Measurements from ENCODE around the gene HAL. TPM values are rescaled to one million over a fixed set of nuclear protein-coding genes. Genes with fewer than 3 reads are reported as not detected.
A peak's percentile ranks its signal among the peaks of the same experiment; 100 is the strongest.

HAL gene
- polyA plus RNA-seq, 3 donors, result 0.13 to 1.2 (median 1.2) TPM

DNA sequence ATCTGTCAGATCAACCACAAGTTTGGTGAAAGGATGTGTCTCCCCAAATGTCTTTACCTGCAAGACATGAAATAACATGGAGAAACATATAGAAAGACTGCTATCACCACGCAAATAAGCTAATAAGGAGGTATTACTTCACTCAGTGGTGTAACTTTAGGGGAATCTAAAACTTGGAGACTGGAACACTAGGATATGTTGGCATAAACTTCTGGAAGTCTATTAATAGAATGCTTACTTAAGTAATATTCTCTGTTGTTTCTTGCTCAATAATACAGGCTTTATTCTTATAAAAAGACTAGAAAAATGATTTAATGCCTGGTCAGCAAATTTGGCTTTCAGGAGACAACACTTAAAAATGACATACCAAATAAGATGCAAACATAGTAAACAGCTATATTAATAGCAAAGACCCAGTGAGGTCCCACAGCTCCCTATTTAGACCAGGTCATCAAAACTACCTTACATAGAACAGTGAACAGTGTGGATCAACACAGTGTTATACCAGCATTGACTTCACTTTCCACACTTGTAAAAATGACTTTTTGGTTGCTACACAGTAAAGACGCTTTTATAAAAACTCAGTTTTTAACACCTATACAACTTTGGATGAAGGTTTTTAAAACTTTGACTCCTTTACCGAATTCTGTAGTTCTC lies 18.9 kb upstream of the HAL start:
- no peak for DNase-seq

DNA sequence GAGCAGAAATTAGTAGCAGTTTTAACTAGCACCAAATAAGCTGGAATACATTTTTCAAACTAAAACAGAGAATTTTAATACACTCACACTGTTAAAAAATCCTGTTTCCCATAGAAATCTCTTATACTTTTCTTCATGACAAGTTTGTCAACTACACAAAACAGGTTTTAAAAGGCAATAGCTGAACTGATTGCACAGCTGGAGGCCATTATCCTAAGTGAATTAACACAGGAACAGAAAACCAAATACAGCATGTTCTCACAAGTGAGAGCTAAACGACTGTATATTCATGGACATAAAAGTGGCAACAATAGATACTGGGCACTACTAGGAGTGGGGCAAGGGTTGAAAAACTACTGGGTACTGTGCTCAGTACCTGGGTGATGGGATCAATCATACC lies 11.6 kb upstream of the HAL start:
- no peak for DNase-seq

DNA sequence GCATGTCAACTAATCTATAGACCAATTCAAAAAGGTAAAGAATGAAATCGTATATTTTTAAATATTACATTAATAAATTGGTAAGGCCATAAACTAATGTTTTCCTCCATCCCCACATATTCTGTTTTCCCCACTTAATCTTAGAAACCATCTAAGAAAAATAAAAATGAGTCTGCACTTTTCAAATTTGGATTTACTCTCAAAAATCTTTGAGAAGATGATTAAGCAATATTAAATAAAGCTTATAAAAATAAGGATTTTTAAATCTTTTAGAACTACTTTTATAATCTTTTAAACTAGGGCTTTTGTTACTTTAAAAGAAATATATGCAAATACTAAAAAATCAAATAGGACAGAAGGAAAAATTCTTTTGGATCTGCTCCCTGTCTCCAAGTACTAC lies 10.6 kb upstream of the HAL start:
- no peak for DNase-seq

DNA sequence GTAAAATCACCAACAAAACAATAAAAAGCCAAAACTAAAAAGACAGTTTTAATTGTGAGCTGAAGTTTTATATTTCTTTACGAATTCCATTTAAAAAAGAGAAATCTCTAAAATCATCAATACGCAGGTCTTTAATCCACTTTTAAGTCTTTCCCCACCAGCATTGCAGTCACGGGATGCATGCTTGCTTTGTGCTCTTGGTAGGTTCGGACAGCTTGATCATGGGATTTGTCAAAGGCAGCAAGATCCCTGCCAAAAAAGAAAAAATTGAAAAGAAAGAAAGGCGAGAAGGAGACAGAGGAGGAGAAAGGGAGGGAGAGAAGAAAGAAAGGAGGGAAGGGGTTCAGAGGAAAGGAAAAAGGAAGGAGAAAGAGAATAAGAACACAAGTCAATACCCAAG lies 4.7 kb upstream of the HAL start:
- DNase-seq, result no peak

DNA sequence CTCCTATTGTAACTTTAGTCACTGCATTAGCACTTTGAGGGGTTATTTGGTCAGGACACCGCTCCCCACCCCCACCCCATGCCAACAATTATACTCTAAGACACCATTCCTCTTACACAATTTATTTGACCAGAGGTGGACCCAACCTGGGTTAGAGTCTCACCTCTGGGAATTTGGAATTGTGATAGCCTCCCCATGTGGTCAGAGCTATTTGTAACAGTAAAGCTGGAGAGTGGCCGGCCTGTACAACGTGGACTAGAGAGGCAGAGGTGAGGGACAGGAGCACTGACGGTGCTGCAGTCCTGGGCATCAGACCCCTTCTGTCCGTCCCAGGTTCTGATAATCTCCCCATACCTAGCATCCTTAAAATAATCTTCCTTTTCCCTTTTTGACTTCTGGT lies 3.3 kb upstream of the HAL start:
- no peak for DNase-seq

DNA sequence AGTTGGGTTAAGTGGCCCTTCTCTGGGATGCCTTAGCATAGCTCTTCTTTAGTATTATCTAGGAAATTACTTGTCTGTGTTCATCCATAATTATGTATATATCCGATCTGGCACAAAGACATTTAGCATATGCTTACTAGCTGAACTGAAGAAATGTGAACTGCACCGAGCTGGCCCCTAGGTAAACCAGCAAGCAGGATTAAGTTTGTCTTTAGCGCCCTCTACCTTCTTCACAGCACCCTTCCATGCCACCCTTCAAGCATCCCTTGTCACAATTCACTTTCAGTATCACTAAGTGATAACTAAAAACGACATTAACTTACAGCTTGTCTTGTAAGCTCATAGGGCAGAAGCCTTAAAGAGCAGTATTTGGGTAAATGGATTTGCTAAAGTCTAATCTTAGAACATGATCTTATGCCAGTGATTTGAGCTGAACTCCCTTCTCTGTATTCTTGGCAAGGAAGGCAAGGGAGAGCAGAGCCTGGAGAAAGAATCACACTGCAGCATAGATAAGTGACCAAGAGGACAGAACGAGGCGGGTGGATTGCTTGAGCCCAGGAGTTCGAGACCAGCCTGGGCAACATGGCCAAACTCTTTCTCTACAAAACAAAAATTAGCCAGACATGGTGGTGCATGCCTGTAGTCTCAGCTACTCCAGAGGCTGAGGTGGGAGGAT lies 2.6 kb upstream of the HAL start:
- peak; percentile 57 for DNase-seq

DNA sequence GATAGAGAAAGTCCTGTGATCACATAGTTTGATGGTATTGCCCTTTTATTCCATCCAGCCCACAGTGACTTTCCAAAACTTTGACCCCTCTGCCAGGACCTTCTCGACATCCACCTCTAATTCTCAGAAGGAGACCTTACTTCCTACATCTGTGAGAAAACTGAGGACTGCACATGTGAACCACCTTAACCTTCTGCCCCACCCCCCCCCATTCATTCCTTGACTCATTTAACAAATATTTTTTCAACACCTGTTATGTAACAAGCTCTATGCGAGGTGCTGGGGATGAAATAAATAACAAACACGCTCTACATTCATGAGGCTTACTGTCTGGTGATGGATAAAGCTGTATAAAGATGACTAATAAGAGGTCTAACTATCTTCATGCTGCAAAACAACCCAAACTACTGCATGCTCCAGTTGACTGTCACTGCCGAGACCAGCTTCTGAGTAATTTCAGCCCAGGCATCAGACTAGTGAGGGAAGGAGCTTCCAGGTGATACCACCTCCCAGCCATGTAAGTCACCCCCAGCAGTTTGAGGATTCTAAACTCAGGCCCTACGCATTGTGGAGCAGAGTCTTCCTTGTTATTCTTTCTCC lies 1.9 kb upstream of the HAL start:
- no peak for DNase-seq

DNA sequence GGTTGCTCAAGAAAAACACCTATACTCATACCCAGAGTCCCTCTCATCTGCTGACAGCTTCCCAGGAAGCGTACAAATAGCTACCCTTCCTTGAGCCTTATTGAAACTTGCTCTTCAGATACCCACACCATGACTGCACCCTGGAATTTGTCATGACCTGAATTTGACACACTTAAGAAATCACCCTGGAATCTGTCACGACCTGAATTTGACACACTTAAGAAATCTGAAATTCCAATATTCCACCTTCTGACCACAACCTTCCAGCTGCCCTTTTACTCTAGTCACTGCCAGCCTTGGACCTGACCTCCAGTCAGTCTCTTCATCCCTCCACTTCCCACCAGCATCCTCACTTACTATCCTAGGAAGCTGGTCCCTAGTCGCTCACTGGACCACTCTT lies 1.1 kb upstream of the HAL start:
- no peak for DNase-seq

DNA sequence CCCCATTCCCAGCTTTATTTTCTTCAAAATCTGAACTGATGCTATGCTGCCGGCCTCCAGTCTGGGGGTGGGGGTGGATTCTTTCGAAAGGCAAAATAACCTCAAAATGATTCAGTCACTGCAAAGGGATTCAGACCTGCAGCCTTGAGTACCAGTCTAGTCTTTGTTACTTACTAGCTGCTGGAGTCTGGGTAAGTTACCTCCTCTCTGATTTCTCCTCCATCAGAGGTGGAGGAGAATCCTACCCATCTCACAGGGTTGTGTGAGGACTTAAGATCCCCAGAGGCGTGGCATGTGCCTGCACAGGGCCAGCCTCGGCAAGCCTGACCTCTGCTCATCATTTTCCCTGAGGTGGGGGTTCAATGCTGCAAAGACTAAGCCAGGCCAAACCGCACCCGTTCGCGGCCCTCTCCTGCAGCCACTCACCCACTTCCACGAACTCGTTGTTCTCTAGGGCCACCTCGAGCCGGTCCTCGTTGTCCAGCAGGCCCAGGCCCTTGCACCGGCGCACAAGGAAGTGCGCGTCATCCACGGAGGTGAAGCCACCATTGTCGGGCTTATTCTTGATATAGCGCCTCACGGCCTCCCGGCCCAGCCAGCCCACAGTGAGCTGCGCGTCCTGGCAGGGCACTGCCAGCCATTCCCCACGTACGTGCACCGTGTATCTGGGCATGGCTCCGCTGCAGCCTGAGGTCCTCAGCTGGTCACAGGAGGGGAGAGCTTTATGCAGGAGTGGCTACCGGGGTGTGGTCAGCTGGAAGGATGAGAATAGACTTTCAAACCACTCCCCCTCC lies 709 bp downstream of the HAL start:
- no peak for DNase-seq

DNA sequence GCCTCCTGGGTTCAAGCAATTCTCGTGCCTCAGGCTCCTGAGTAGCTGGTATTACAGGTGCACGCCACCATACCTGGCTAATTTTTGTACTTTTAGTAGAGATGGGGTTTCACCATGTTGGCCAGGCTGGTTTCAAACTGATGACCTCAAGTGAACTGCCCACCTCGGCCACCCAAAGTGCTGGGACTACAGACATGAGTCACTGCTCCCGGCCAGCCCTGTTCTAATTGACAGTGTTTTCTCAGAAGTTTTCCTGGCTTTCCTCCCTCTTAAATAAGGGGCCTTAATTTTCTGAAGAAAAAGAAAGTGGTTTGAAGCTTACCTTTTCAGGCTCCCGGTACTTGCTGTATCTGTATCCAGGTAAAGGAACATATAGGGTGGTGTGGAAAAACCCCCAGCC lies 1.7 kb downstream of the HAL start:
- DNase-seq, result no peak

DNA sequence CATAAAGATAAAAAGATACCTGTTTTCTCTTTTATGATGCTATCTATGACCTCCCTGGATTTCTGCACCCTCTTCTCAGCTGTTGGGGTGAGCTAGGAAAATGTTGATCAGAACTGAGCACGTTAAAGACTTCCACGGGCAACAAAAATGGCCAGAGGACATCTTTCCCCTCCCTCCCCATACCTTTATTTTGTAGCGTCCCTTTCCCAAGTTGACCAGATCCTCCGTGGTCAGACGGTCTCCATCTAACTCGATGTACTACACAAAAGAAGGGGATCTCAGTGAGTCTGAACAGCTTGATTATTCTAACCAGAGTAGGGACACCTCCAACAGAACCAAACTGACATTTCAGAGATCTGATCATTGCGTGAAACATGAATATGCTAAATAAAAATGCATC lies 2.2 kb downstream of the HAL start:
- DNase-seq, result no peak

DNA sequence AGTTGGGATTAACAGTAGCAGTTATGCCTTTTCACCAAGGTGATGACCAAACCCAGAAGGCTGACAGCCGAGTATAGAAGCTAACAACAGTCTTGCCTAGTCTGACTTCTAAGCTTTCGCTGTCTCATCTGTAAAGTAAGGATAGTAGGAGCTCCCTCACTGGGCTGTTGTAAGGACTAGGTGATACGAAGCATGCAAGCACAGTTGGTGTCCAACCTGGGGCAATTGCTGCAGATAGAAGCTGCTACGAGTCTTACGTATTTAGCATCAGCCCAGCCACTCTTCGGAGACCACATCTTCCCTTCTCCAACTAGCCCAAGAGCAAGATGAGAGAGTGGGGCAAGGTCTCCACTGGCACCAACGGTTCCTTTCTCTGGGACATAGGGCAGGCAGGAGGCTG lies 6.0 kb downstream of the HAL start:
- DNase-seq, result no peak

DNA sequence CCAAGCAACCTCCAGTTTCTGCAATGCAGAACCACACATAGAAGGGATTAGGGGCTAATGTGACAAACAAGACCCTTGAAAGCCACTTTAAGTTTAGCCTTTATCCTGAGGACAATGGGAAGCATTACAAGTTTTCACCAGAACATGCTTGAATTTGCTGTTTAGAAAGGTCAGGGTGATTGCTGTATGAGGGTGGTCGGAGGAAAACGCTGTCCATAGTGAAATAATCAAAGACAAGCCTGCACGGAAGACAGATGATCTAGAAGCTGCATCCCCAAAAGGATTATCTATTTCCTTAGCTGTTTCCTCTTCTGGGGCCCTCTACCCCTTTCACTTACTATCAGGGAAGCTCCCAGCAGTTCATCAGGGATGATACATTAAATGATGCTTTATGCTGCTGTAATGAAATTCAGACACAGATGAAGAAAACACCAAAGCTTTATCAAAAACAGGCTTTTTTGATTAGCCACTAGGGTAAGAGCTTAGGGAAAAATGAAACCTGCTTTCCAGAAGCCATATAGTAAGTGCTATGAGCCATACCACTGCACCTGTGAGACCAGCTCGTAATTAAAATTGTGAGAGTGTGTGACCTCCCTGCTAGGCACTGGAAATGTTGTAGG lies 6.5 kb downstream of the HAL start:
- no peak for DNase-seq

DNA sequence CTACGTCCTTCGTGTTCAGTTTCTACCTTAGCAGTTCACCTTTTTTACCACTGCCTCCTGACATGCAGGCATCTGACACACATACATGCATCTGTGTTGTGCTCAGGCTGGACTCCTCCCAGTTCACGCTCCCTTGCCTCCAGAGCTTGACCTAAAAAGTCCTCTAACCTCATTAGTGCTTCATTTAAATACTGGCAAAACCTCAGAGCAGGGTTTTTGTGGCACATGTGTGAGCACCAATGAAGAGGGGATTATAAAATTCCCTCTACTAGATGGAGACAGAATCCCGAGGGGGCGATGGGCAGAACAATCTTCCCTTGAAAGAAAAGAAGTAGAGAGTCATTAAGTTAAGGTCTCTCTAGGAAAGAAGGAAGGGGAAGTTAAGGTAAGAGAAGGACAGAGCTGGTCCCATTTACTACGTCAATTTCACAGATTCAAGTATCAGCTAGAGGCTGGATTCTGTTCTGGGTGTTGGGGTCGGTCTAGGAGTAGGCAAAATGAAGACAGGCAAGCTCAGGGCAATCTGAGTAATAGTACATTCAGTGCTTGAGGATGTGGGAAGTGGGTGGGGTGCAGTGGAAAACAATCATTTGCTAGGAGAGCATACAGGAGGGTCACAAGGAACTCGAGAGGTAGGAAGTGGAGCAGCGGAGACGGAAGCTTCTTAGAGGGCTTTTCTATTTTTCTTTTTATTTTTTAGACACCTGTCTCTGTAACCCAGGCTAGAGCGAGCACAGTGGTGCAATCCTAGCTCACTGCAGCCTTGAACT lies 7.5 kb downstream of the HAL start:
- DNase-seq, result no peak

DNA sequence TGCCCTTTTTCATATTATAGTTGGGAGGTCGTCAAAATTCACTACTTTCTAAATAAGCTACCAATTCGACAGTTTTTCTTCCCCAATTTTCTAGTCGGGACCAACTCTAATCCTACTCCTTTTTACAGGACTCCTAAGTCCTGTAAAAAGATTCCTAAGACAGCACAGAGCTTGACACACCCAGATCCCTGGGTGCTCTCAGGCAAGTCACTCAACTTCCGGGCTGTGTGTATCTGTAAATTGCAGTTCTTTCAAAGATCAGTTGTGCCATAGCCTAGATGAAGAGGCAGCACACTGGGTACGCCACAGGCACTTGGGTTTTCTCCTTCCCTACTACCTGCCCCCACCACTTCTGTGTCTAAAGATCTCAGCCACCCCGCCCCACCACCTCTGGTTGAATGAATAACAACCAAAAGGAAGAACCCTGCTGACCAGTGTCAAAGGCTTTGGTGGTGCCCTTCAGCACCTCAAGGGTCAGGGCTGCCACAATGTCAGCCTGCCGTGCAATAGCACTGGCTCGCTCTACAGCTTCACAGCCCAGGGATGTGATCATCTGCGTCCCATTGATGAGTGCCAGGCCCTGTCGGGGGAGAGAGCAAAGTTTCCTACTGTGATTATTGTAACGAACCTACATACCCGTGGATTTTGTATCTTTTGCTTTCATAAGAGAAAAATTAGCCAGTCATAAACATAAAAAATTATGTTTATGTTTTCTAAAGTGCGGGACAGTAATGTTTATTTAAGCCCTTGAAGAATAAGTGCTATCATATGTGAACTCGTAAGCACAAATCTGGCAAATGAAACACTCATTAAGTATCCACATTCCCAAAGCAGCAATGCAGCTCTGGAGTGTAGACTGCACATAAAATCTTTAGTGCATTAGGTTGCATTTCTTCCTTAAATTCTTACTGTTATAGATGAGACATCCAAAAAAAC lies 9.2 kb downstream of the HAL start:
- no peak for DNase-seq

DNA sequence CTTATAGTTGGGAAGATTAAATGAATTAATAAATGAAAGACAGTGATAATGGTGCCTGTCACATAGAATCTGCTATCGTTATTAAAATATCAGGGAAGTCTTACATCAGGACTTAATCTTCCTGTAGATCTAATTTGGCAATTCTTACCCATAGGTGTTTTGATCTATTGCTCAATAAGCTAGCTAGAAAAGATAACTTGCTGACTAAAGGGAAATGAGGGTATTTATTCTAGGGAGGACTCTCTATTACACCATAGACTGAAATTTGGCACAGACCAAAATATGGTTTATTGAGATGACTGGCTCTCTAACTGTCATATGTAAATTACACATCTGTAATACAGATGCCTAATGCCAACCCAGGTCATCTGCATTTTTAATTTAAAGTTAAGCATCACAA lies 11.5 kb downstream of the HAL start:
- DNase-seq, result no peak

DNA sequence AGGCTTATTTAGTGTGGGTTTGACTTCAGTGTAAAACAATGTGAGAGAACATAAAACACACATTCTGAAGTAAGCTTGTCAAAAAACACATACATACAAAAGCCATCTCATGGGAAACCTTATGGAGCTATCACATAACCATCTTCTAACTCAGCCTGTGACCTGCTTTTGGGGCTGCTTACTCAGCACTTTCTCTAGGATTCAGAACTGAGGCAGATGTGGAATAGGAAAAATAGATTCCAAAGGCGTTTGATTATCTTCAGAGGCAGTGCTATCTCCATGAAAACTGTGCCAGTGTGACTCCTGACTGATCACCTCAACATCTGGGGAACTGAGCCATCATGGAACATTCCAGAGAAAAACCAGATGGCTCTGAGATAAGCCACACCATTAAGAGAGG lies 13.5 kb downstream of the HAL start:
- DNase-seq, result no peak

DNA sequence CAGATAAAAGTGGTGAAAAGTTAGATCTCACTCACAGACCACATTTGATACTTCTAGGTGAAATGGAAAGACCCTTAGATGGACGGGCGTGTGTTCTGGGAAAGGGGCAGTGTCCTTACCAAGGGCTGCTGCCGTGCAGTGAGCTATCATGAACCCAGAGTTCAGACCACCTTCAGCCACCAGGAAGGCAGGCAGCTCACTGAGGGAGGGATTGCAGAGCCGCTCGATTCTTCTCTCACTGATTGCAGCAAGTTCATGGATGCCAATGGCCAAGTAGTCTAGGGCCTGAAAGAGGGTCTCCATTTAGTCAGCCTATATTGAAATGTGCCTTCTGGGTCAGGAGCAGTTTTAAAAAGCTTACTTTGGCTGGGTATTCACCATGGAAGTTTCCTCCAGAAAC lies 15.7 kb downstream of the HAL start:
- no peak for DNase-seq

DNA sequence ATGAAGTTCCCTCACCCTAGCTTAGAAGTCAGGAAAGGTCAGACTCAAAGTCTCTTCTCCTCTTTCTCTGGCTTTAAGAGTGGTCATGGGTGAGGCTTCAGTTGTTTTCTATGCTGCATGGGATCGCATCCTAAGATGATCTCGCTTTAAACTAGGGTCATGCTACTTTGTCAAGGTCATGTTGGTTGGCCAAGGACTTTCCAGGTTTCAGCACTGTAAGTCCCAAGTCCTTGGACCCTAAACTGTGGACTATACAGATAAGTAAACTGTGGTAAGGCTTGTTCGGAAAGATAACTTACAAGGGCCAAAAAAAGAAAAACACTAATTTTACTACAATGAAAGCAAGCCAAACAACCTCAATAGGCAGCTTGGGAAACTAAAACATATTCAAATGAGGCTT lies 17.4 kb downstream of the HAL start:
- DNase-seq, result no peak

DNA sequence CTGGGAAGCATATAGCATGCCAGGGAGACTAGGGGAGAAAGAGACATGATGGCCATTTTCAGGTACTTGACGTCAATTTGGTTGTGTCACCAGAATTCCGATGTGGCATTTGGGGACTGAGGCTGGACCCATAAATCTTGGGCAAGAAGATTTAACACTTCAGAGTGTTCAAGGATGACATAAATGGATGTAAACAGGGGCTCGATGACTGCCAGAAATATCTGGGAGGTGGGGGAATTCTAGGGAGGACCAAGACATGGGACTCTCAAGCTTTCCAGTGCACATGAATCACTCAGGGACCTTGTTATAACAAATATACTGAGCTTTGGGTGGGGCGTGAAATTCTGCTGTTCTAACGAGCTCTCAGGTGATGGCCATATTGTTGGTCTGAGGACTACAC lies 17.8 kb downstream of the HAL start:
- DNase-seq, result no peak

Measured in renal pelvis (tissue), 4 donors.